GM21515 (cell line): ENCODE results near the gene GALM.

ENCODE experiments used
- ATAC-seq: cut with Tn5 transposase; IDR thresholded peaks from one replicate; pipeline ENCODE4 v1.9.1; 2021; ENCODE audit not compliant: unreplicated experiment

Gene GALM

GRCh38 chr2:38649176-38649728 is 16.7 kb upstream of the GALM start:
- ATAC-seq, result no peak

GRCh38 chr2:38650012-38650411 is 15.9 kb upstream of the GALM start:
- no peak for ATAC-seq

GRCh38 chr2:38650717-38651116 is 15.2 kb upstream of the GALM start:
- ATAC-seq, result no peak

- ATAC-seq, result no peak
Observed at GRCh38 chr2:38652431-38653273, 13.3 kb upstream of the GALM start.

GRCh38 chr2:38653380-38653714 is 12.6 kb upstream of the GALM start:
- ATAC-seq, result no peak

- ATAC-seq, result no peak
Observed at GRCh38 chr2:38653715-38654527, 12.0 kb upstream of the GALM start.

- ATAC-seq, result no peak
Observed at GRCh38 chr2:38654528-38655381, 11.2 kb upstream of the GALM start.

GRCh38 chr2:38655441-38655840 is 10.5 kb upstream of the GALM start:
- ATAC-seq, result no peak

- ATAC-seq, result no peak
Observed at GRCh38 chr2:38656866-38657480, 8.9 kb upstream of the GALM start.

- ATAC-seq, result no peak
Observed at GRCh38 chr2:38658613-38659012, 7.3 kb upstream of the GALM start.

- no peak for ATAC-seq
Observed at GRCh38 chr2:38659115-38659514, 6.8 kb upstream of the GALM start.

GRCh38 chr2:38660282-38660681 is 5.6 kb upstream of the GALM start:
- ATAC-seq, result no peak

GRCh38 chr2:38661306-38661705 is 4.6 kb upstream of the GALM start:
- ATAC-seq, result no peak

GRCh38 chr2:38666556-38666910 is 619 bp downstream of the GALM start:
- ATAC-seq, result no peak

GRCh38 chr2:38668092-38668491 is 2.2 kb downstream of the GALM start:
- no peak for ATAC-seq

GRCh38 chr2:38668779-38669479 is 3.0 kb downstream of the GALM start:
- ATAC-seq, result no peak

GRCh38 chr2:38671303-38671702 is 5.4 kb downstream of the GALM start:
- no peak for ATAC-seq

- ATAC-seq, result no peak
Observed at GRCh38 chr2:38671946-38672345, 6.0 kb downstream of the GALM start.

- no peak for ATAC-seq
Observed at GRCh38 chr2:38672445-38673391, 6.8 kb downstream of the GALM start.
